HG02943 (cell line): Measurements from ENCODE around the gene DHH.
"Not testable (repeated sequence)": the region's sequence is repeated elsewhere in the genome, so short reads cannot be mapped to it uniquely, and the experiment has no call there.

Experiments
- ATAC-seq: cut with Tn5 transposase; IDR thresholded peaks from one replicate; pipeline ENCODE4 v1.9.1; 2021; ENCODE audit warnings: mild to moderate bottlenecking, low read depth, moderate library complexity; ENCODE audit not compliant: unreplicated experiment

DHH gene

DNA sequence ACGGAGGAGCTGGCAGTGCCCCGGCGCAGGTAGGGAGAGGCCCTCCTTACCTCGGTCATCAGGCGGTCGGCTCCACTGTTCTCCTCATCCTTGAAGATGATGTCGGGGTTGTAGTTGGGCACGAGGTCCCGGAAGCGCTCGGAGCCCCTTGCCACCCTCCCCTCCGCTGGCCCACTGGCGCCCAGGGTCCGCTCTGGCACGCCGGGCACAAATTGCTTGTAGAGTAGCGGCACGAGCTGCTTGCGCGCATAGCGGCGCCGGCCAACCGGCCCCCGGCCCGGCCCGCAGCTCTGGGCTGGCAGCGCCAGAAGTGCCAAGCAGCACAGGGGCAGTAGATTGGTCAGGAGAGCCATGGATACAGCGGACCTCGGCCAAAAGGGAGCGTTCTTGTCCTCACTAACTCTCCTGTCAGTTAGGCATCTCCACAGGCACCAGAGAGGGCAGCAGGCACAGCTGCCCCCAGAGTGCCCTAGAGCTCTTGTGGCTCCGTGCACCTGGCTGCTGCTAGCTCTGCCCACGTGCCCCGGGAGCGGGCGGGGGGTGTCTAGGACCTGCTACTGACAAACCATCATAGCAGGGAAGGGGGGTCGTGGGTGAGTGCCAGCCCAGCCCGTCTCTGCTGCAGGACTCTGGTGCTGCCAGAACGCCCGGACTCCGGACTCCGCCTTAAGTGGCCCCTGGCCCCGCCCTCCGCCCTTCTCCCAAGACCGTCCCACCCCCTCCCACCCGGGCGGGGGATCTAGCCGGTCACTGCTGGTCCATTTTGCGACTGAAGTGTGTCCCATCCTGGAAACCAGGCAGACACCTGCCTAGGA lies at the start of gene DHH:
DHH (minus strand) TSS at position 642 of the 815 bp plus-strand sequence; CDS start at position 353, 289 bp downstream.
- ATAC-seq: no peak

- no peak for ATAC-seq
Observed at GRCh38 chr12:49144384-49144783, 49.8 kb upstream of the DHH start.

DNA sequence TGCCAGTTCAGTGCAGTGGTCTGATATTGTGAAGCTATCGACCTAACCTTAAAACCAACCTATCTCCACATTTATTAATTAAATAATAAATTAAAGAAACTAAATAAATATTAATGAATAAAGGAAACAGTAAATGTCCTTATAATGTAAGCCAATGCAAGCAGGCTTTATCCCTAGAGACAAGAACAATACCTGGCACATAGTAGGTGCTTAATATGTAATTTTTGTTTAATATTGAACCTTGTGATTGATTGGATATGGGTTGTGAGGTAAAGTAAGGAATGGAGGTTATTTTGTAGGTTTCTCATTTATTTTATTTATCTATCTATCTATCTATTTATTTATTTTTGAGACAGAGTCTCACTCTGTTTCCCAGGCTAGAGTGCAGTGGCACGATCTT lies 44.4 kb upstream of the DHH start:
- no peak for ATAC-seq

- ATAC-seq: no peak
Observed at GRCh38 chr12:49138587-49138986, 44.0 kb upstream of the DHH start.

DNA sequence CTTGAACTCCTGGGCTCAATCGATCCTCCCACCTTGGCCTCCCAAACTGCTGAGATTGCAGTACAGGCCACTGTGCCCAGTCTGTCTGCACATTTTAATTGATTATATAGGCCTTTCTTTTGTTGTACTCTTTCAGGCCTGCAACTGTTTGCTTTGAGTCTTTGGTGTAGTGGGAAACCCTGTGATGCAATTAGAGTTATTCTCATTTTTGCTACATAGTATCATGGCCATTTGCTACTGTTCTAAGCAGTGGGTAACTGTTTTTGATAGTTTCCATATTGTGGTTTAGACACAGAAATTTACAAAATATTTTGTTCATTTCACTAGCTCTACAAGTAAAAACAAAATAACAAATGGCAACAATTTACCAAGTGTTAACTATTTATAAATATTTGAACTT lies 42.9 kb upstream of the DHH start:
- no peak for ATAC-seq

GRCh38 chr12:49136997-49137396 lies 42.4 kb upstream of the DHH start:
- ATAC-seq: not testable (repeated sequence)

- ATAC-seq: no peak
Observed at GRCh38 chr12:49133590-49133989, 39.0 kb upstream of the DHH start.

- no peak for ATAC-seq
Observed at GRCh38 chr12:49133014-49133413, 38.4 kb upstream of the DHH start.

- ATAC-seq: no peak
Observed at GRCh38 chr12:49131894-49132461, 37.4 kb upstream of the DHH start.

DNA sequence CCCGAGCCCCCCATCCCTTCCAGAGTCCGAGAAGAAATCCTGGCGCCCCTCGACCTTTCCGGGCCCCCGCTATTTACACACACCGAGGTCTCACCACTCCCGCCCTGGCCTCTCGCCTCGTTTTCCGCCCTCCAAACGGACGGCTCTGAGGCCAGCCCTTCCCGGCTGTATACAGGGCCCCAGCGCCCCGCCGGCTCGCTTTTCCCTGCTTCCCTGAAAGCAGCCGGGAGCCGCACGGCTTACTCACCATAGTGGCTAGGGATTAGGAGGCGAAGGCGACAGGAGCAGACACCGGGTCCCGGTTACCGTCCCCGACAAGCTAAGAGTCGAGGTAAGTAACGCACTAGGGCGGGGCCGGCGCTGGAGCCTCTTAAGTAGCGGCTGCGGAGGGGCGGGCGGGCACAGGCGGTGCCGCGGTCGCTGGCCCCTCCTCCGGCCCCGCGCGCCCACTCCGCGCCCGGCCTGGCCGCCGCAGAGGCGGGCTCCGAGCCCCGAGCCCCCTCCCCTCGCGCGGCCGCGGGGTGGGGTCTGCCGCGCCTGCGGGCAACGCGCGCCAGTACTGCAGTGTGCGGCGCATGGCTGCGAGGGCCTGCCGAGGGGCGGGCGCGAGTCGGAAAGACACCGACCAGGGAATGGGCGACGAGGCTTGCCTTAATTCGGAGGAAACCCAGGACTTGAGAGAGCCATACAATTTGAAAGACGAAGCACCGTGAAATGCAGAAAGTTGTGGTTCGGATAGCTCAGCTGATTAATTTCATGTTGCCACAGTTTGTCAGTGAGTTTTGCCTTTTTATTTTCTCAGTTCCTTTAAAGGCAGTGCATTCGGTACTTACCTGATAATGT lies 36.7 kb upstream of the DHH start, which contains the start of gene TUBA1B:
TUBA1B (minus strand) TSS at position 345 of the 843 bp plus-strand sequence; CDS start at position 250, 95 bp downstream.
- peak; percentile 57 for ATAC-seq

GRCh38 chr12:49130151-49131050 lies 35.8 kb upstream of the DHH start:
- peak; percentile 42 for ATAC-seq

DNA sequence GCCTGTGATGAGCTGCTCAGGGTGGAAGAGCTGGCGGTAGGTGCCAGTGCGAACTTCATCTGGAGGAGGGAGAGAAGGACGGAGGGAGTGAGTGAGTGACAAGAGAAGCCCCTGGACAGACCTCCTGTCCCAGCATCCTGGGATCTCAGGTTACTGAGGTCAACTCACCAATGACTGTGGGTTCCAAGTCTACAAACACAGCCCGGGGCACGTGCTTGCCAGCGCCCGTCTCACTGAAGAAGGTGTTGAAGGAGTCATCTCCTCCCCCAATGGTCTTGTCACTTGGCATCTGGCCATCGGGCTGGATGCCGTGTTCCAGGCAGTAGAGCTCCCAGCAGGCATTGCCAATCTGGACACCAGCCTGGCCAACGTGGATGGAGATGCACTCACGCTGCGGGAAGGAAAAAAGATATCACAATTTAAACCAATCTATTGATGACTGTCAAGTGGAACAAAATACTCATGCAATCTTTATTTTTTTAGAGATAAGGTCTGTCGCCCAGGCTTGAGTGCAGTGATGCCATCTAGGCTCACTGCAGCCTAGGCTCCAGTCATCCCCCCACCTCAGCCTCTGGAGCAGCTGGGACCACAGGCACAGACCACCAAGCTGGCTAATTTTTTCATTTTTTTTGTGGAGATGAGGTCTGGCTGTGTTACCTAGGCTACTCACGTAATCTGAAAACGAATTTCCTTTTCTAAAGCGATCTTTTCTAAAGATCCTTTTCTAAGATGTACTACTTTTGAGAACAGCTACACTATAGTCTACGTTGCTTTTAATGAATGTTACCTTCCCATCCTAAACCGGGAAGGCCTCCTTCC lies 34.9 kb upstream of the DHH start:
- ATAC-seq: no peak

GRCh38 chr12:49127971-49128370 lies 33.4 kb upstream of the DHH start:
- ATAC-seq: not testable (repeated sequence)

GRCh38 chr12:49126852-49127763 lies 32.5 kb upstream of the DHH start:
- ATAC-seq: no peak

GRCh38 chr12:49121047-49121696 lies 26.6 kb upstream of the DHH start:
- no peak for ATAC-seq

- no peak for ATAC-seq
Observed at GRCh38 chr12:49111206-49111605, 16.6 kb upstream of the DHH start.

DNA sequence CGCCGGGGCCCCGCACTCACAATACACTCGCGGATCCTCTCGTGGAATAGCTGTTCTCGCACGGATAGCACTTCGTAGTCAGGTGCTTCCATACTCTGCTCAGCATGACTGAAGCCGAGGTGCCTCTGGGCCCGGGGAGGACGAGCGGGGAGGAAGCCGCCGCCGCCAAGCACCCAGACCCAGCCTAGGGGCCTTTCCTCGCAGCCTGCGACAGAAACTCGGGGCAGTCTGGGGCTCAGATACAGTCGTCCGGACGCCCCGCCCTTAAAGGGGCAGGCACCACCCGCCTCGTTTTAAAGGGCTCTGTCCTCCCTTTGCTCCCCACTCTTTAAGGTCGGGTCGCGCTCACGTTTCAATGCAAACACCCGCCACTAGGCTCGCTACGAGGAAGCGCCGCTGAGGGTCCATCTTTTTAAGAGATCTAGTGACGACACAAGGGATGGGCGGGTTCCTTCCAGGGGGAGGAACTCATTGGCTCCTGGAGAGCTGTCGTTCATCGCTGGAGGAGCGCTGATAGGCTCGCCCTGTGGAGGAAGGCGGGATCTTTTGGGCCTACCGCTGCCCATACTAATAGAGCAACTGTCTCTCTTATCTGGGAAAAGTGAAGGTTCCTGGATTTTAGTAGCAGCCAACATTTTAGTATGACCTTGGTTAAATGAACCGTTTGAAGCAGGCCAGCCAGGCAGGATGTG lies 16.0 kb upstream of the DHH start, which contains the start of gene LMBR1L:
LMBR1L (minus strand) TSS at position 384 of the 692 bp plus-strand sequence; CDS start at position 92, 292 bp downstream.
- ATAC-seq: peak; percentile 98
